ENCODE data around the gene KLRC3. TPM values are rescaled to one million over a fixed set of nuclear protein-coding genes. Genes with fewer than 3 reads are reported as not detected.

The KLRC3 gene
- total RNA-seq, 1 donor from 2014 or later, result not detected

DNA sequence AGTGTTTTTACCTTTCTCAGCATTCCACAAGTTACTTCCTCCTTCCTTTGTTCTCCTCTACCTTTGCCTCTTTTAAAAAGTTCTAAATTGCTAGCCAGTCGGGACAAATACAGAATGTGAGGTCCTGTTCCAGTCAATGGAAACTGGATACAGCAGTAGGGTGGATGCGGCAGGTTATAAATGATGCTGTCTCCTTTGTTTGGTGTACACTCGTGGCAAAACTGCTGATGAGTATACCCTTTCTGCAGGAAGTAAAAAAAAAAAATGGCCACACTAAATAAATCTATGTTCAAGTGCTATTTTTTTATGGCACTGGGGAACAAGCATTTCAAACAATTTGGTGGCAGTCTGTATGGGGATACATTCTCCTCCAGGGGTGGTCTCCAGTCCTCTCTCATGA is 58.1 kb downstream of the KLRC3 start:
- Histone ChIP-seq H3K4me3 (no peak overlapping the region), H3K4me1 (peaks cover 32% of the 10 kb centered on the region)
- intact Hi-C loops (cut with DNase I), result no loop called here

More for the DNA sequence above, 58.1 kb downstream of the KLRC3 start:
- DNase-seq (ENCODE audit: extremely low spot score in 2 of 2), result no peak
- no peaks in the 10 kb centered on the region for H3K36me3 ChIP-seq
- peak overlapping the region; percentile 98 for H3K27ac ChIP-seq
- peak in 1 of 2 donors; percentile 13 for TF ChIP-seq POLR2AphosphoS5 (IDR thresholded peaks at IDR 0.05; ENCODE audit: insufficient read depth in 1 of 2, low read depth in 1 of 2)
- TF ChIP-seq, protein P1, sequence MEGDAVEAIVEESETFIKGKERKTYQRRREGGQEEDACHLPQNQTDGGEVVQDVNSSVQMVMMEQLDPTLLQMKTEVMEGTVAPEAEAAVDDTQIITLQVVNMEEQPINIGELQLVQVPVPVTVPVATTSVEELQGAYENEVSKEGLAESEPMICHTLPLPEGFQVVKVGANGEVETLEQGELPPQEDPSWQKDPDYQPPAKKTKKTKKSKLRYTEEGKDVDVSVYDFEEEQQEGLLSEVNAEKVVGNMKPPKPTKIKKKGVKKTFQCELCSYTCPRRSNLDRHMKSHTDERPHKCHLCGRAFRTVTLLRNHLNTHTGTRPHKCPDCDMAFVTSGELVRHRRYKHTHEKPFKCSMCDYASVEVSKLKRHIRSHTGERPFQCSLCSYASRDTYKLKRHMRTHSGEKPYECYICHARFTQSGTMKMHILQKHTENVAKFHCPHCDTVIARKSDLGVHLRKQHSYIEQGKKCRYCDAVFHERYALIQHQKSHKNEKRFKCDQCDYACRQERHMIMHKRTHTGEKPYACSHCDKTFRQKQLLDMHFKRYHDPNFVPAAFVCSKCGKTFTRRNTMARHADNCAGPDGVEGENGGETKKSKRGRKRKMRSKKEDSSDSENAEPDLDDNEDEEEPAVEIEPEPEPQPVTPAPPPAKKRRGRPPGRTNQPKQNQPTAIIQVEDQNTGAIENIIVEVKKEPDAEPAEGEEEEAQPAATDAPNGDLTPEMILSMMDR (IDR thresholded peaks at IDR 0.05), result no peak
- H3K9me3 ChIP-seq, result no peaks in the 10 kb centered on the region
- H3K27me3 ChIP-seq, result no peaks in the 10 kb centered on the region

Other genes with a start within 250 kb of the KLRC3 start
- not detected for gene OLR1, start 248.5 kb downstream of the KLRC3 start, total RNA-seq
- gene TMEM52B, start 241.6 kb downstream of the KLRC3 start, total RNA-seq, result not detected
- 90.6 TPM for gene GABARAPL1, start 207.7 kb downstream of the KLRC3 start, total RNA-seq
- gene KLRD1, start 112.7 kb downstream of the KLRC3 start, total RNA-seq, result 4.4 TPM
- gene KLRK1, start 30.6 kb downstream of the KLRC3 start, total RNA-seq, result 12.8 TPM
- gene KLRC4, start 10.8 kb downstream of the KLRC3 start, total RNA-seq, result not detected
- gene KLRC2, start 15.4 kb upstream of the KLRC3 start, total RNA-seq, result 1.5 TPM
- 1.5 TPM for gene KLRC1, start 32.8 kb upstream of the KLRC3 start, total RNA-seq
- 1.2 TPM for gene EIF2S3B, start 85.3 kb upstream of the KLRC3 start, total RNA-seq
- gene MAGOHB, start 193.0 kb upstream of the KLRC3 start, total RNA-seq, result 7.9 TPM